GDM1 (cell line): Measurements from ENCODE around the gene TMEM185A.
A peak's percentile ranks its signal among the peaks of the same experiment; 100 is the strongest.
"Not testable (repeated sequence)": the region's sequence is repeated elsewhere in the genome, so short reads cannot be mapped to it uniquely, and the experiment has no call there.

Experiments used
- DNase-seq: peaks from one replicate; lab custom pipeline; 2025; lab: John Stamatoyannopoulos, UW

TMEM185A gene

DNA sequence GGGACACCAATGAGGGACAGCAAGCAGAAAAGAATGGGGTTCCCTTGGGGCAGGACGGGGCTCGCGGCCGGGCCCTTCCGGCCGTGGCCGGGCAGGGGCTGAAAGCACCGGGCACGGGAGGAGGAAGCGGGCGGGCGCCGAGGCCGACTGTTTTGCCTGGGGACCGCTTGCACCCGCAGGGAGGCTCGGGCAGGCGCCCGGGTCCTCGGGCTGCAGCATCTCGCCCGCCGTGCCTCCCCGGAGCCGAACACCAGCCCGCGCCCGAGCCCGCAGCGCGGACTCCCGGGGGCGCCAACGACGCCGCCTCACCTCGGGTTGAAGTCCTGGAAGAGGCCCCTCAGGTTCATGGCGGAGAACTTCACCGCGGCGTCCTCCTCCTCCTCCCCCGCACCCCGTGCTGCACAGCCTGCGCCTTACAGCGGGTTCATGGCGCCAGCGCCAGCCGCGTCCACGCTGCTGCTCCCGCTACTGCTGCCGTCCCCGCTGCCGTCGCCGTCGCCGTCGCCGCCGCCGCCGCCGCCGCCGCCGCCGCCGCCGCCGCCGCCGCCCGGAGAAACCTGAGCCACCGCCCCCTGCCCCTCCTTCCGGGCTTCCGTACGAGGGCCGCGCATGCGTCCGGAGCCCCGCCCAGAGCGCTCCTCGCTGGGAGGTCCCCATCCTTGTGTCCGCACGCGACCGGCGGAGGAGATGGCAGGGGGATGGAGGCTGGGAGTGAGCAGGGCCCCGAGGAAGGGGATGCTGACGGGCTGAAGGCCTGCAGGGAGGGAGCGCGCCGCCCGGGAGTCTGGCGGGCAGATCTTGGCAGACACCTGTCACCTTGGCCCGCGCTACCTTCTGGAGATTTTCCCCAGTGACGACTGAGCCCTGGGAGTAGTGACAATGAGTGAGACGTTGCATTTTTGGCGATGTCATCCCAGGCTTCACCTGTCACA lies at the start of gene TMEM185A:
Gene TMEM185A, minus strand, starts transcription at position 559 of the 932 bp plus-strand sequence. Its CDS starts 212 bp downstream, at position 347.
- DNase-seq = peak; percentile 36

DNA sequence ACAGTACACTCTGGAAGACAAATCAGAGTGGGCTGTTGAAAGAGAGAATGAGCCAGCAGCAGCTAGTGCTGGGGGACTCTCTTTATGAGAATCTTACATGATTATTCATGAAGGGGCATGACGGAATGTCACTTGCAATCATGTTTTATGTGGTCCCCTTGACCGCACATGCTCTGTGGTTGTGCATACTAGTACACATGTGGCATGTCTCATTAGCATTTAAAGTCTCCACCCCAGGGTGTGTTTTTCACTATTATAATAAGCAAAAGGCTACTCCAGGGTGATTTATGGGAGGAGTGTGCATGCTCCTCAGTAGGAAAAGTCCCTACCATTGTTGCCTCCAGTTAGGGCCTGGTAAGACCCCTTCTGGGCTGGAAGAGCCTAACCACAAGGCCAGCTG lies 49.6 kb upstream of the TMEM185A start:
- DNase-seq = no peak

DNA sequence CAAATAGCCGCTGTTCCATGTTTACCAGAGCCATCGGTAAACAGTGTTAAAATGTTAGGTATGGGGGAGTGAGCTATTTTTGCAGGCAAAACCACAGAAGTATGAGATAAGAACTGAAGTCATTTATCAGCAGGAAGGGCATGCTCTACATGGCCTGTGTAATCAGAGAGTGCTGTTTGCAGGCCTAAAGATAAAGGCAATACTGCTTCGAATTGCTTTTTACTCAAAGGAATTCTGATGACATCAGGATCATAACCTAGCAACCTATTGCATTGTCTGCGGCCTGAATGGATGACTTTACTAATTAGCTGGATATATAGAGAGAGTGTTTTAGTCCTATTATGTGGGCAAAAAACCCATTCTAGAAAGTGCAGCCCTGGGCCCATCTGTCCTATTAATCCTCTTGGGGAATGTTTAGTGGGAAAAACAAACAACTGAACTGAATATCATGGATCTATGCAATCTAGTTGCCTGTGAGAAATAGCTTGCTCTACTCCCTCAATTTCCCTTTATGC lies 47.6 kb upstream of the TMEM185A start:
- DNase-seq = not testable (repeated sequence)

DNA sequence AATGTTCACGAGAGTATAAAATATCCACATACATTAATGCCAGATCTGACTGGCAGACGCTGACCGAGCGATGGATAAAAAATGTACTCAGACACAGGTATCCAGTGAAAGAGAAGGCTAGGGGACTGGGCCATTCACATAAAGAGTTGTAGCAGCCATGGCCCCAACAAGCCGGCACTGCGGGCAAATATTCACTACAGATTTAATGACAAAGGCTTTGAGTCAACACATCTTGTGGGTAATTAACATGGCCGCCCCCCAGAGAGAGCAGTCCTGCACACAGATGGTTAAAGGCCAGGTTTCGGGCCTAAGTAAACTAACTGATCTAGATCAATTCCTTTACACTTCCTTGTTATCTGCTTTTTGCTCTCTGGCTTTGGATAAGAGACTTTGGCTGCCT lies 44.0 kb upstream of the TMEM185A start:
- DNase-seq = not testable (repeated sequence)

DNA sequence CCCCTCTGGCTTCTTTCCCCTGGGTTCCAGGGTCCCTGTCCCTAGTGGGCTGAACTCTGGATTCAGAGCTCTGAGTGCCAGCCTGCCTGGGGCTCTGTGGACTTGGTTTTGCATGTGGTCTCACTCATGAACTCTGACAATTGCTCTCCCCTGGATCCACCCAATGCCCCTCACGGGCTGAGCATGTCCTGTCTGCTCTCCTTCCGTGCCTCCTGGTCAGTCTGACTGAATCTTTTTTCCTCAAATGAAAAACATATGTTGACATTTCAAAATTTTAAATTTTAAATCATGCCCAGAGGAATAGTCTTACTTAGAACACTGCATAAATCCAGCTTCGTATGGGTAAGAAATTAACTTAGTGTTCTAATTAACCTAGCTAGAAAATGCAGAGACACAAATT lies 43.5 kb upstream of the TMEM185A start:
- DNase-seq = not testable (repeated sequence)

DNA sequence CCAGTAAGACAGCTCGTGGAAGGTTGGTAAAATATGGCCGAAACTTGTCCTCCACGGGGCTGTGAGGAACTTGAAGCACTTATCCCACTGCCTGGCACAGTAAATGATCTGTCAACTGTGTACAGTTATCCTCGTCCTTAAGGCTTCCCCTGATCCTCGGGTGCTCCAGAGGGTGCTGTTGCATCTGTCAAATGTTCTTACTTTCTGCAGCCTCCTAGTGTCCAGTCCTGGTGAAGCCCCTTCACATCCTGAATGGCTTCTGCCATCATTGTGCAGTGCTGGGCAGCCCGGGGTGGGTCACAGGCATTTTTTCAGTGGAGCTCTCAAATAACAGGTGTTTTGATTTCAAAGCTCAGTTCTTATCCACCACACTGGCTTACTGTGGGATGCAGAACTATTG lies 29.0 kb upstream of the TMEM185A start:
- not testable (repeated sequence) for DNase-seq

DNA sequence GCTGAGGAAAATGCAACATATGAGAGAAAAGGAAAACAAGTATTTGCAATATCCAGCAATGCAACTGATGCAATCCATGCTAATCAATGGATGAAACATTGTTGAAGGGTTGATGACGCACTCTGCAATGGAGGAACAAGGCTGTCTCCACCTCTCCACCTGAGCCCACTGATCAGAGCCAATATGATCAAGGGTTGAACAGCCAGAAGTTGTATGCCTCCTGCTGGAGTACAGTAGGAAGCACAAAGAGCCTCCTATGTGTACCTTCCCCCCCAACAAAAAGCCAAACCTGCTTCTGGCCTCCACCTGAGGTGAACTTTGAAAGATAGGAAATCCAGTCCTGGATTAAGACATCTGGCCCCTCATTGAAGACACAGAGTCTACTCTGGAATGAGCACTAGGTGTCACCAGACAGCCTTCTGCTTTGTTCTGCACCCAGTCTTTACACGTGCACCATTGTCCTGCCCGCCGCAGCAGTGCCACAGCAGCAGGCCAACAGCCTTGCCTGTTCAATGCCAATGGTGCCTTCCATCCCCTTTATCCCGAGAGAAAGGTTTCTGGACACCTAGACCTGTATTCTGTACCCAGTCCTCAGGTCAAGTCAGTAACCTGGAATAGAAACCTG lies 24.8 kb upstream of the TMEM185A start:
- not testable (repeated sequence) for DNase-seq

DNA sequence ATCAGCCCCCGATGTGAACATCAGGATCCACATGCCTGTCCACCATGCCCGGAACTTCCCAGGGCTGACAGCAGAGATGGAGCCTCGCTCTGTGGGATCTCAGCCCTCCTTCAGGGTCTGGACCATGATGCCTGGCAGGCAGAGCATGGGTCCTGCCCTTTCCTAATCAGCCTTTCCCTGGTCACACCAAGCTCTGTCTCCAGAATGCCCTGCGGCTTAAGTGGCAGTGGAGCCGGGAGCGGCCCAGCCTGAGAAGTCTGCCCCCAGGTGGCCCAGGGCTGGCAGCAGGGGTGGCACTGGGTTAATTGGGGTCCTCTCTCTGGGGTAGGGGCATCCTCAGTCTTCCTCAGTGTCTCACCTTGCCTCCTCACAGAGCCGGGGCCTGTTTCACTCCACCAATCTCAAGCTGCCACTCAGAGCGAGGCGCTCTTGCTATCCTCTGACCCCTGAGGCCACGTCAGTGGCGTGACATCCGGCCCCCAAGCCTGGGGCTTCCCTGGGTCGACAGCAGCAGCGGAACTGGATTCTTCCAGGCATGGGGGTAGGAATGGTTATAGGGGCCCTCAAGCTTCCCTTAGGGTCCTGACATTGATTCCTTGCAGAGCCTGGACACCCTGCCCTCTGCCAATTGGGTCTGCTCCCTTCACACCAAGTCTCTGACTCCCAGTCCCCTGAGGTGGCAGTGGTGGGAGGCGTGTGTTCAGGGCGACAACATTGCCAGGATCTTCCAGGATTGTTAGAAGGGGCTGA lies 20.8 kb upstream of the TMEM185A start:
- no peak for DNase-seq

DNA sequence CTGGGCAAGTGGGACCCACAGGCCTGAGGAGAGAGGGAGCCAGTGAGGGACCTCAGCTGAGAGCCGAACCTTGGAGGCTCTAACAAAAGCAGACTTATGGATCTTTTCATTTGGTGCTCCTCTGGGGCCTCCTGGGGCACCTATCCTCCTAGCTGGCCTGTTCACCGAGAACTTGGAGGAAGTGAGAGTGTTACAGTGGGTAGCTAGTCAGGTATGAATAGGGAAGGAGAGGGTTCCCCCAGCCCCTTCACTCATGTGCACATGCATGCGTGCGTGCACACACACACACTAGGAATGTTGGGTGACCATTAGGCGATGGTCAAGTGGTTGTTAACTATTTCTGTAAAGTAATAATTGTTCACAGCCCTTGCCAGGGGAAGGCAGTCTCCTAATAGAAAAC lies 18.6 kb upstream of the TMEM185A start:
- DNase-seq = no peak

DNA sequence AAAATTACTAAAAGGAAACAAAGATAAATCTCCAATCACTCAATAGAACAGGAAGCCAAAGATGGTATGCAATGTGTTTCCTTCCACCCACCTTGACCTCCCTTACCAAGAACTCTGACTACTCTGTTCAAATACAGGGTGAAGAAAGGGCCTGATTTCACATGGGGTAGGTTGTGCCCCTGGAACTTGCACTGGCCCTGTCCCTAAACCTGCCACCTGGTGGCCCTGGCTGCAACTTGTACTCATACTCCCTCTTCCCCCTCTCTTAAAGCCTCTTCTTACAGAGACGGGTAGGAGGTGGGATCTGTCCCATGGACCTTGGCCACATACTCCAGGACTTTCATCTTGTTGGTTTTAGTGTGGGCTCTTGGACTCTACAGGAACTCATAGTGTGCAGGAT lies 17.3 kb upstream of the TMEM185A start:
- DNase-seq = no peak

DNA sequence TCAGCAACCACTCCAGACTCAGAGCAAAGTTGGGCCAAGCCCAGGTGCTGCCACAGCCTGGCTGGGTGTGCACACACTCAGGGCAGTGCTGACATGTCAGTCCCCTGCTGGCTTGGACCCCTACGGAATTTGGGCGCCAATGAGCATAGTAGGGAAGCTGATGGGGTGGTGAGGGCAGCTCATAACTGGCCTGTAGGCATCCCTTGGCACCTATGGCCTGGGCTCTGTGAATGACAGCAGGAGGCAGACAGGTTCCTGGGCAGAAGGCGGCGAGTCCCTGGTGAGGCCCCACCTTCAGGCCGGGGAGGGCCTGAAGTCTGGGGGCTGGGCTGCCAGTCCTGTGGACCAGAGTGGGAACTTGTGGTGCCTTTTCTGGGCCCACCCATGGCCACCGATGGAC lies 15.9 kb upstream of the TMEM185A start:
- no peak for DNase-seq

DNA sequence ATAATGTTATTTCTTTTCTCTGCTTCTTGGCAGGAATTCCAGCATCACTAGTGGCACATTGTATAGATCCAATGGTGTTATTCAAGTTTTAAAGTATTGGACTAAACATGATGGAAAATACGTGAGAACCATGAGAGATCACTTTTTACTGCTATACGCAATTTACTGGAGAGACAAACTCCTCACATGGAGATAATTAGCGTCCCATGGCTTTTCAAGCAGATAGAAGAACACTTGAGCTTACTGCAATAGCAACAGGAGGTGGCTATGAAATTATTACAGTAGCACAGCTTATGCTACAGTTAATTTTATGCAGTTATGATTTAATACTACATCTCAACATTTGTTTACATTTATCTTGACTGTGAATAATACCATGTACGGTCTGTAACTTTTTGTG lies 11.9 kb upstream of the TMEM185A start:
- no peak for DNase-seq

DNA sequence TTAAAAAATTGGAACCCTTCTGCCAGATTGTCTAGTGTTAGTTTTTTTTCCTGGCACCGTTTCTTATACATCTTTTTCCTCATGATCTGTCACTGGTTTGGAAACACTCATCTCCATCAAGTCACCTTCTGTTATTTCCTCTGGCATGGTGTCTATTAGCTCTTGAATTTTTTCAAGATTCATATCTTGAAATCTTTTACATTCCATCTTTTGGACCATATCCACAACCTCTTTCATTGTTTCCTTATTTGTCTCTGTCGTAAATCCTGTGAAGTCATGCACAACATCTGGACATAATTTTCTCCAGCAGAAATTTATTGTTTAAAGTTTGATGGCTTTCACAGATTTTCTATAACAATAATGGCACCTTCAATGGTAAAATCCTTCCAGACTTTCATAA lies 10.2 kb upstream of the TMEM185A start:
- no peak for DNase-seq

DNA sequence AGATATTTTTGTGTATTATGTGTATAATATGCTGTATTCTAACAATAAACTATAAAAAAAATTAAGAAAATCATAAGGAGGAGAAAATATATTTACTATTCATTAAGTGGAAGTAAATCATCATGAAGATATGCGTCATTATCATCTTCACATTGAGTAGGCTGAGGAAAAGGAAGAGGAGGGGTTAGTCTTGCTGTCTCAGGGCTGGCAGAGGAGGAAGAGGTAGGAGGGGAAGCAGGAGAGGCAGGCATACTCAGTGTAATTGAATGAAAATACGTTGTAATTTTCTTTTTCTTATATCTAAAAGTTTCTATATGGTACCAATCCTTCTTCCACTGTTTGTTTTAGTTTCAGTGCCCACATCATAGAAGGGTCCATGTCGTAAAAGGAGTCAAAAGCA lies 9.8 kb upstream of the TMEM185A start:
- no peak for DNase-seq

DNA sequence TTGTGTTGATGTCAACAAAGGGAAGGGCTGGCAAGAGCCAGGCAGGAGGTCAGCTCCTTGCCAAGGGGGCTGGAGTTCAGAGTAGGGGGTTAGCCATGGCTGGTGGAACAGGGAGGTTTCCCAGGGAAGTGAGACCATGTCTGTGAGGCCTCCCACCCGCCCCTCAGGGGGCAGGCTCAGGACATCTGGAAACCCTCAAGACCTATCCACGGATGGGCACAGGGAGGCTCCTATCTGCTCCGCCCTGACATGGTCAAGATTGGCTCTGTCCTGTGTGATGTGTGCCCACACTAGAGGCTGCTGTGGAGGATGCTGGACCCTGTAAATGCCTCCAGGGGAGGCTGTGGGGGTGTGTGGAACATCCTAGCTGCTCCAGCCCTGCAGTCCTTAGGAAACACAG lies 8.0 kb upstream of the TMEM185A start:
- no peak for DNase-seq

DNA sequence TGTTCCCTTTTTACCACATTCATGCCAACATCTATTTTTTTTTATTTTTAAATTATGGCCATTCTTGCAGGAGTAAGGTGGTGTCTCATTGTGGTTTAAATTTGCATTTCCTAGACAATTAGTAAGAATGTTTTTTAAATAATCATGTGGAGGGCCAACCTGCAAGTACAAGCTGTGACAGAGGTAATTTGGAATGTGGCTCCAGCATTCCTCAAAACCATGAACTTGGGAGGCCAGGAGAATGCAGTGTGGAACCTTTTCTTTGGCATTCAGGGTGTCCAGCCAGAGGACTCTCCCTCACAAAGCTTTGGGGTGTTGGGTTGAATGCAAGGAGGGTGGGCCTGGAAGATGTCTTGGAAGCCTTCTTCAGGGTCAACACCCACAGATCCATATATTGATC lies 7.3 kb upstream of the TMEM185A start:
- no peak for DNase-seq

DNA sequence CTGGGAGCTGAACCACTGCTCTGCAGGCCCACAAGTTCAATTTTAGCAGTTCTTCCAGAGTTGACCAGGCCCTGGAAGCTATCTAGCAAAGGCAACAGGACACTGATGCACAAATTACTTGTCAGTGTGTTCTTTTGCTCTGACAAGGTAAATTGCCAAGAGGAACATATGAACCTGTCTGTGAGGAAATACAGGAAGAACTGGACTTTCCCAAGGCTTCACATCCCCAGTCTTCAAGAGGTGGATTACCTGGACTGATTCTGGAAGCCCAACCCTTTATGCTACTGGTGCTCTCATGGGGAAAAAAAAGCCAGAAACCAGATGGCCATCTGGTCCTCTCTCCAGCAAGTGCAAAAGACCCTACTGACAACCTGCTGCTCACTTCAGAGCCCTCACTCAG lies 1.9 kb upstream of the TMEM185A start:
- no peak for DNase-seq

DNA sequence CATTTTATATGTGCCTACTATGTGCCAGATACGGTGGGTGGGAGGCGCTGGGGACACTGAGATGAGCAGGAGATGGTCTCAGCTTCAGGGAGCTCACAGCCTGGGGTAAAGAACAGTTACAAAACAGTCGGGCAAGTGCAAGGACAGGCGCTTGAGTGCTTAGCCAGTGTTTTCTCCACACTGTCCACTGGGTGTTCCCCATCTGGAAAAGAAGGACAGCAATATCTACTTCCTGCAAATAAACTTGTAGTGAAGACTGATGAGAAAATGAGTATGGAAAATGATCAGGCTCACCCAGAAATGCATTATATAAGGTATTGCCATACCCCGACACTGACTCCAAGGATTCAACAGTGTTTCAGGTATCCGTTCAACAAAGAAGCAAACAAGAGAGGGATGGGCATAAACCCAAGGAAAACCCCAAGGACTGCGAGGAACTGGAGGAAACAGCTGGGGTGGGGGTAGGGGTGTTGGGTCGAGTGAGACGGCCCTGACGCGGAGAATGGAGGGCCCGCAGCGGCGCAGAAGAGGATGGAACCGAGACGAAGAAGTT lies 835 bp downstream of the TMEM185A start:
- DNase-seq = no peak

DNA sequence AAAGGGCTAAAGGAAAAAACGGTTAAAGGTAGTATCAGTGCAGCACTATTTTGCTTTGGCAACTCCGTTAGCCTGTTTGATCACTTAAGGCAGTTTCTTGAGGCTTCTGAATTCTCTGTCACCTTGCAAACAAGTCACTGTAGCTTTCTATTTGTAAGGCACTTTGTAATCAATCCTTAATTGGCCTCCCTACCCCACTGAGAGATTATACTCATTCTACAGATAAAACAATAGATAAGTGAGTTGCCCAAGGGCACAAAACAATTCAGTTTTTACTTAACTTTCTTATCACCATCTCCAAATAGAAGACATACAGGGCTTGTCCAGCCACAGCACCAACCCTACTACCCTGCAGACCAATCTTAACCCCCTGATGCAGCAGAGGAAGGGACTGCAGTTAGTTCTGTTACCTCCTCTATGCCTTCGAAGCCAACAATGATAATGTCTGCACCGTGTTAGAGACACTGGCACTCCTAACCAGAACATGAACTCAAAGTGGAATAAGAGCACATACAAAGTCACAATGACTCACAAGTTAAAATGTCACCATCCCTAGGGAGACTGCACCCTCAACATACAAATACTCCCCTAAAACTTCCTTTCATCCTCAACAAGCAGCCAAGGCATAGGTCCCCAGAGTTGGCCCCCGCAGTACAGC lies 1.7 kb downstream of the TMEM185A start:
- no peak for DNase-seq

DNA sequence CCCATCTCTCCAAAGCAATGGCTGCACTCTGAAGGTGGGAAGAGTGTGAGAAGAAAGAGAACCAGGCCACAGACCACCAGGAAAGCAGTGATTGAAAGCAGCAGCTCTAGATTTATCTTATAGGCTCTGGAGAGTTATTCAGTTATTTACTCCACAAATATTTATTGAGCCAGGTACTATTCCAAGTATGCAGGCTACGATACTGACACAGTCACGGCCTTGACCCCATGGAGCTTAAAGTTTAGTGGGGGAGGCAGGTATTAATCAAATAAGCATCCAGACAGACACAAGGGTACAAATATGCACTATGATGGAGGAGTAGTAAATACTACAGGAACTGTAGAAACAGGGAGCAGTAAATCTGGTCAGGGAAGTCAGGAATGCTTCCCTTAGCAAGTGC lies 2.8 kb downstream of the TMEM185A start:
- no peak for DNase-seq

DNA sequence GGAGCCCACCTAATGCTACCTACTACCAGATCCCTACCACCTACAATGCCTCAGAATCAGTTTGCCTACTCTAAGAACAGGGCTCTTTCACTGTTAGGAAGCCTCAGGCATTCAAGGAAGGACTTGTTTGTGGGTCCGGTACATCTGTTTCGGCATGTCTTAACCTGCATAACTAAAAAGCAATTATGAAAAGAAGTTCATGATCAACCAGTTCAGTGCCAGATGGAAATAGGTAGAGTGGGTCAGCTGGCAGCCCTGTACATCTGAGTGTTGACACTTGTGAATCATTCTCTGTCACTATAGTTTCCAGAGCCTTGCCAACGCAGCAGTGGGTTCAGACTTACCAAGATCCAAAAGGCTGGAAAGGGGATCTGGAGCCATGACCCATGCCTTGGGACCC lies 3.3 kb downstream of the TMEM185A start:
- DNase-seq = no peak

DNA sequence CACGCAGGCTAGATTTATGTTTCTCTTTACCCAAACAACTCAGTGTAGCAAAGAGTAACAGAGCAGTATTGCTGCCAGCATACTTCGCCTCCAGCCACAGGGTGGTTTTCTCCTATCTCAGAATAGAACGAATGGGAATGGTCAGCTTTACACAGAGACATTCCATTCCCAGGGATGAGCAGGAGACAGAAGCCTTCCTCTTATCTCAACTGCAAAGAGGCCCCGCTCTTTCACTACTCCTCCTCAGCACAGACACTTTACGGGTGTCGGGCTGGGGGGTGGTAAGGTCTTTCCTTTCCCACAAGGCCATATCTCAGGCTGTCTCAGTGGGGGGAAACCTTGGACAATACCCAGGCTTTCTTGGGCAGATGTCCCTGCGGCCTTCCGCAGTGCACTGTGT lies 4.8 kb downstream of the TMEM185A start:
- not testable (repeated sequence) for DNase-seq
